Glutamatergic neuron (in vitro differentiated cells): Measurements from ENCODE around the gene PYGO2. TPM values are rescaled to one million over a fixed set of nuclear protein-coding genes. Genes with fewer than 3 reads are reported as not detected.

Experiments used
- DNase-seq: peaks from one replicate; pipeline ENCODE4 v3.0.0; 2022
- H3K27ac Mint-ChIP-seq: one replicate; pipeline ENCODE4 v1.8.0; 2020; ENCODE audit warnings: mild to moderate bottlenecking, mixed read lengths, inconsistent platforms; ENCODE audit not compliant: unreplicated experiment
- H3K27me3 Mint-ChIP-seq: one replicate; pipeline ENCODE4 v1.8.0; 2020; ENCODE audit warnings: mild to moderate bottlenecking, moderate library complexity, mixed read lengths, inconsistent platforms; ENCODE audit not compliant: unreplicated experiment
- H3K36me3 Mint-ChIP-seq: one replicate; pipeline ENCODE4 v1.8.0; 2020; ENCODE audit warnings: mild to moderate bottlenecking, mixed read lengths, inconsistent platforms; ENCODE audit not compliant: unreplicated experiment
- H3K4me1 Mint-ChIP-seq: one replicate; pipeline ENCODE4 v1.8.0; 2020; ENCODE audit warnings: mild to moderate bottlenecking, low read depth, mixed read lengths, inconsistent platforms; ENCODE audit not compliant: unreplicated experiment
- H3K4me3 Mint-ChIP-seq: one replicate; pipeline ENCODE4 v1.8.0; 2020; ENCODE audit warnings: mild to moderate bottlenecking, mixed read lengths, inconsistent platforms; ENCODE audit not compliant: unreplicated experiment
- H3K9me3 Mint-ChIP-seq: one replicate; pipeline ENCODE4 v1.8.0; 2020; ENCODE audit warnings: mild to moderate bottlenecking, moderate library complexity, mixed read lengths, inconsistent platforms; ENCODE audit not compliant: unreplicated experiment
- total RNA-seq: library from RNA; stranded (reverse); fragmentation: NEBNext Ultra II Directional; extraction: Animal tissue kit (Norgen Biotek cat#: 25700); gene quantifications from one replicate; pipeline ENCODE4 v1.2.1, GENCODE V29; 2021; ENCODE audit not compliant: unreplicated experiment
- TF ChIP-seq, protein P1 (sequence below): fragments of 200-600 bp; sonication (generic); IDR thresholded peaks from one replicate; pipeline ENCODE4 v1.5.0; 2021; ENCODE audit not compliant: partially characterized antibody, unreplicated experiment

The PYGO2 gene
- total RNA-seq, 1 donor from 2014 or later, result 32.7 TPM

DNA sequence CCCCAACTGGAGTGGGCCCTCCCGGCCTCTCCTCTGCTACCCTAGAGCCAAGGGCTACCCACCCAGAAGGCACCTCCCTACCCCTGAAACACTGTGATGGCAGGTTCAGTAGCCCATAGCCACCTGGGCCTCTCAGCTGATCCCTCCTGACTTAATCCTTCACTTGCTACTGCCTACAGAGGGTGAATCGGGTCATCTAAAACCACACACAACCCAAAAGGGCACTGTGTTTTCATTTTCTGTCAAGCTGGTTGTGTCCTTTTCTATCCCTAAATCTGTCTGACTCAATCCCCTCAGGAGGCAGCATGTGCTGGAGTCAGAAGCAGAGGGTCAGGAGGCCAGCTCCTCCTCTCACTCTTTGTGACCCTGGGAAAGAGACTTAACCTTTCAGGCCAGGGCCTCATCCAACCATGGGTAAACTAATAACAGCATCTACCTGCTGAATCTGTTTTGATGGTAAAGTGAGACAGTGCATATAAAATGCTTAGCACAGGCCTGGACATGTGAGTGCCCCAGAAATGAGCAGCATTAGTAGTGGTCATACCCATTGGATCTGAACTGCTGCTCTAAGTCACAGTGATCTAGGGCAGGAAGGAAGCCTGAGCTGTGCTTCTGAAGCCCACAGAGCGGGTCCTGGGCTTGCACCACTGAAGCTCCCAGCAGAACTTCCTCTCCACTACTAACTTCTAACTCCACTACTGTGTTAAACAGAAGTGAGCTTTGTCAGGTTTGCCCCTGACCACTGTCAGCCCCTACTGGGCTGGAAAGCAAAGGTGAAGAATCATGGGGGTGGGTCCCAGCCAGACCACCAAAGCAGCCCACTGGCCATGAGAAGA is 36.0 kb downstream of the PYGO2 start:
- Mint-ChIP-seq H3K27me3 (no peaks in the 10 kb centered on the region), H3K27ac (no peak overlapping the region), H3K36me3 (no peaks in the 10 kb centered on the region), H3K4me3 (no peak overlapping the region), H3K9me3 (no peaks in the 10 kb centered on the region), H3K4me1 (no peaks in the 10 kb centered on the region)
- TF ChIP-seq, protein P1, sequence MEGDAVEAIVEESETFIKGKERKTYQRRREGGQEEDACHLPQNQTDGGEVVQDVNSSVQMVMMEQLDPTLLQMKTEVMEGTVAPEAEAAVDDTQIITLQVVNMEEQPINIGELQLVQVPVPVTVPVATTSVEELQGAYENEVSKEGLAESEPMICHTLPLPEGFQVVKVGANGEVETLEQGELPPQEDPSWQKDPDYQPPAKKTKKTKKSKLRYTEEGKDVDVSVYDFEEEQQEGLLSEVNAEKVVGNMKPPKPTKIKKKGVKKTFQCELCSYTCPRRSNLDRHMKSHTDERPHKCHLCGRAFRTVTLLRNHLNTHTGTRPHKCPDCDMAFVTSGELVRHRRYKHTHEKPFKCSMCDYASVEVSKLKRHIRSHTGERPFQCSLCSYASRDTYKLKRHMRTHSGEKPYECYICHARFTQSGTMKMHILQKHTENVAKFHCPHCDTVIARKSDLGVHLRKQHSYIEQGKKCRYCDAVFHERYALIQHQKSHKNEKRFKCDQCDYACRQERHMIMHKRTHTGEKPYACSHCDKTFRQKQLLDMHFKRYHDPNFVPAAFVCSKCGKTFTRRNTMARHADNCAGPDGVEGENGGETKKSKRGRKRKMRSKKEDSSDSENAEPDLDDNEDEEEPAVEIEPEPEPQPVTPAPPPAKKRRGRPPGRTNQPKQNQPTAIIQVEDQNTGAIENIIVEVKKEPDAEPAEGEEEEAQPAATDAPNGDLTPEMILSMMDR, result no peak
- no peak for DNase-seq

DNA sequence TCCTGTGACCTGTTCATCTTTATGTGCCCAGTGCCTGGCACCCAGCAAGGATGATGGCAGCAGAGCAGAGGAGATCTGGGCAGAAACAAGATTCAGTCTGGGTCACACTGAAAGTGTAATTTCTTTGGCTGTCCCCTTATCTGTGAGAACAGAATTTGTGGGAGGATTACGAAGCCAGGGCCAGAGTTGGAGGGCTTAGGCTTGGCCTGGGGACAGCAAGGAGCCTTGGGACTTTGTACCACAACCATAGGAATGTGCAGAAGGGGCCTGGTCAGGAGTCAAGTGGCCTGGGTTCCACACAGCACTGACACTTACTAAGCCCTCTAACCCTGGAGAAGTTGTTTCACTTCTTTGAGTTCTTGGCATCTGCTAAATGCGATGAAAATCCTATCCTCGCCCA is 37.9 kb downstream of the PYGO2 start:
- no peaks in the 10 kb centered on the region for H3K4me1 Mint-ChIP-seq
- no peaks in the 10 kb centered on the region for H3K36me3 Mint-ChIP-seq
- no peaks in the 10 kb centered on the region for H3K9me3 Mint-ChIP-seq
- H3K4me3 Mint-ChIP-seq, result no peak overlapping the region
- H3K27ac Mint-ChIP-seq, result no peak overlapping the region
- DNase-seq, result no peak
- H3K27me3 Mint-ChIP-seq, result no peaks in the 10 kb centered on the region
- TF ChIP-seq, protein P1, result no peak

DNA sequence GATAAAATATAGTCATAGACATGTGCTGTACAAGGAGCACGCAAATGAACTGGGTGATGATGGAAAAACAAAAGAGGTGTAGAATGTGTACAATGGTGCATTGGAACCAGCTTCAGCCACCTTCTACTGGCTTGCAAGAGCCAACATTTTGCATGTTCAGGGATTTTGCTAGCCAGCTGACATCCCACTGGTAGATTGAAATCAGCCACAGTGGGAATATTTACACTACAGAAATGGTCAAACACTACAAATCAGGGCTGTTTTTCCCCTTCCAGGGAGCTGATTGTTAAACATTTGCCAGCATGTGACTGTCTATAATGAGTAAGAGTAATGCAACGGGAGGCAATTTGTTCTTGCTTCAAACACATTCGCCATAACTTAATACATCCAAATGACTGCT is 48.3 kb downstream of the PYGO2 start:
- Mint-ChIP-seq H3K27ac (no peak overlapping the region), H3K9me3 (peaks cover 8% of the 10 kb centered on the region), H3K27me3 (peaks cover 5% of the 10 kb centered on the region), H3K4me1 (no peaks in the 10 kb centered on the region), H3K4me3 (no peak overlapping the region), H3K36me3 (peaks cover 17% of the 10 kb centered on the region)
- no peak for DNase-seq
- TF ChIP-seq, protein P1, result no peak

DNA sequence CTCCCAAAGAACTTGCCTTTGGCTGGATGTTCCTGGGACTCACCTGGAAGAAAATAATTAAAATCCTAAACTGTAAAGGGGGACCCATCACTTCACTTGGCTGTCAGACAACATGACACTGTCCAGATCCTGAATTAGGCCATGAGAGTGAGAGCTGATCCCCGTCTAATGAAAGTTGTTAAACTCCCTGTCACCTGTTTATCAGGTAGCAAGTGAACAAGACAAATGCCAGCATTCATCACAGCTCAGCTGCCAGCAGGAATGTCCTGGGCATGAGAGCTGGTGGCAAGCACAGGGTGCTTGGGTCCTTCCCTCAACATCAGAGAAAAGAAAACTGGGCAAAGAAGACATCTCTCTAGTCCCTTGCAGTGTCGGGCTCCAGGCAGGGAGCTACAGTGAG is 48.8 kb downstream of the PYGO2 start:
- peaks cover 20% of the 10 kb centered on the region for H3K36me3 Mint-ChIP-seq
- TF ChIP-seq, protein P1, result no peak
- no peak overlapping the region for H3K4me3 Mint-ChIP-seq
- no peaks in the 10 kb centered on the region for H3K4me1 Mint-ChIP-seq
- peaks cover 7% of the 10 kb centered on the region for H3K27me3 Mint-ChIP-seq
- H3K9me3 Mint-ChIP-seq, result peaks cover 10% of the 10 kb centered on the region
- no peak overlapping the region for H3K27ac Mint-ChIP-seq
- no peak for DNase-seq
